ENCODE results near the gene CCDC201.

DNA sequence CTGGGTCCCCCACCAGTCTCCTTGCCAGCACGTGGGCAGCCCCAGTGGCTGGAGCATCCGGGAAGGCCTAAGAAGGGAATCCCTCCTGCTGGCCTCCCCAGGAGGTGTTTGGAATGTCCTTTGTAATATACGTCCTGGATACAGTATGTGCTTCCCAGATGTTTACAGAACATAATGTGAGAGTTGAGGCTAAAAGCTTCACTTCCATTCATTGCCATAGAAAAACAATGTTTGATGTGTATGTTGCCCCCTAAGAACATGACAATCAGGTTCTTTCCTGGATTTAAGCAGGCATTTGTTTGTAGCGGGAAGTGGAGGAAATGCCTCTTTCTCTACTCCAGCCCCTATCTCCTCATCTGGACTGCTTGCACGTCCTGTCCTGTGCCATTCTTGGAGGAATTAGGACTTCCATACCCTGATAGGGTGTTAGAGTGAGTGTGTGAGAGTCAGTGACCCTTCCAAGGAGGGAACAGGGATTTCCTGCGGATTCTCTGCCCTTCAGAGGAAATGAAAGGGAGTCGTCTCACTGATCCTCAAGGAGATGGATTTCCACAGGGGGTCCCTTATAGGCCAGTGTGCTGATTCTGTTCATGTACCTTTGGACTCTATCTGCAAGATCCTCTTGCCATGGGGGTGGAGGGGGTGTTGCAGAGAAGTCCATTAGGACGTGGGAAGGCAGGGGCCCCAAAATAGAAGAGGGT, 16.6 kb upstream of the CCDC201 start:
- TF ChIP-seq, protein P1, sequence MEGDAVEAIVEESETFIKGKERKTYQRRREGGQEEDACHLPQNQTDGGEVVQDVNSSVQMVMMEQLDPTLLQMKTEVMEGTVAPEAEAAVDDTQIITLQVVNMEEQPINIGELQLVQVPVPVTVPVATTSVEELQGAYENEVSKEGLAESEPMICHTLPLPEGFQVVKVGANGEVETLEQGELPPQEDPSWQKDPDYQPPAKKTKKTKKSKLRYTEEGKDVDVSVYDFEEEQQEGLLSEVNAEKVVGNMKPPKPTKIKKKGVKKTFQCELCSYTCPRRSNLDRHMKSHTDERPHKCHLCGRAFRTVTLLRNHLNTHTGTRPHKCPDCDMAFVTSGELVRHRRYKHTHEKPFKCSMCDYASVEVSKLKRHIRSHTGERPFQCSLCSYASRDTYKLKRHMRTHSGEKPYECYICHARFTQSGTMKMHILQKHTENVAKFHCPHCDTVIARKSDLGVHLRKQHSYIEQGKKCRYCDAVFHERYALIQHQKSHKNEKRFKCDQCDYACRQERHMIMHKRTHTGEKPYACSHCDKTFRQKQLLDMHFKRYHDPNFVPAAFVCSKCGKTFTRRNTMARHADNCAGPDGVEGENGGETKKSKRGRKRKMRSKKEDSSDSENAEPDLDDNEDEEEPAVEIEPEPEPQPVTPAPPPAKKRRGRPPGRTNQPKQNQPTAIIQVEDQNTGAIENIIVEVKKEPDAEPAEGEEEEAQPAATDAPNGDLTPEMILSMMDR (IDR thresholded peaks at IDR 0.05 in 8 of 11, conservative IDR thresholded peaks at IDR 0.05 in 3 of 11), result no peak
- TF ChIP-seq POLR2AphosphoS5 (IDR thresholded peaks at IDR 0.05), result no peak
- TF ChIP-seq POLR2A (IDR thresholded peaks at IDR 0.05), result no peak
